Stimulated activated memory B cell treated with anti-CD40 and anti-IgM and Interleukin-4, amounts not matched to agents 10 μg/mL and 1 μg/mL and 100 μg/mL, for 72 hours (primary cell): ENCODE data around the gene CAPN10.
A peak's percentile ranks its signal among the peaks of the same experiment; 100 is the strongest.

Experiments
- ATAC-seq: fragments of 150-1000 bp; cut with Tn5 transposase; 2 replicates; pipeline ENCODE4 v1.10.0; 2021
- H3K27ac Mint-ChIP-seq: one replicate; pipeline ENCODE4 v1.8.0; 2022; ENCODE audit warnings: mild to moderate bottlenecking, mixed read lengths
- H3K27me3 Mint-ChIP-seq: one replicate; pipeline ENCODE4 v1.8.0; 2022; ENCODE audit warnings: mixed read lengths
- H3K36me3 Mint-ChIP-seq: one replicate; pipeline ENCODE4 v1.8.0; 2022; ENCODE audit warnings: mixed read lengths
- H3K4me1 Mint-ChIP-seq: one replicate; pipeline ENCODE4 v1.8.0; 2022; ENCODE audit warnings: mixed read lengths
- H3K4me3 Mint-ChIP-seq: one replicate; pipeline ENCODE4 v1.8.0; 2022; ENCODE audit warnings: mild to moderate bottlenecking, moderate library complexity, mixed read lengths
- H3K9me3 Mint-ChIP-seq: one replicate; pipeline ENCODE4 v1.8.0; 2022; ENCODE audit warnings: mixed read lengths

Gene CAPN10

DNA sequence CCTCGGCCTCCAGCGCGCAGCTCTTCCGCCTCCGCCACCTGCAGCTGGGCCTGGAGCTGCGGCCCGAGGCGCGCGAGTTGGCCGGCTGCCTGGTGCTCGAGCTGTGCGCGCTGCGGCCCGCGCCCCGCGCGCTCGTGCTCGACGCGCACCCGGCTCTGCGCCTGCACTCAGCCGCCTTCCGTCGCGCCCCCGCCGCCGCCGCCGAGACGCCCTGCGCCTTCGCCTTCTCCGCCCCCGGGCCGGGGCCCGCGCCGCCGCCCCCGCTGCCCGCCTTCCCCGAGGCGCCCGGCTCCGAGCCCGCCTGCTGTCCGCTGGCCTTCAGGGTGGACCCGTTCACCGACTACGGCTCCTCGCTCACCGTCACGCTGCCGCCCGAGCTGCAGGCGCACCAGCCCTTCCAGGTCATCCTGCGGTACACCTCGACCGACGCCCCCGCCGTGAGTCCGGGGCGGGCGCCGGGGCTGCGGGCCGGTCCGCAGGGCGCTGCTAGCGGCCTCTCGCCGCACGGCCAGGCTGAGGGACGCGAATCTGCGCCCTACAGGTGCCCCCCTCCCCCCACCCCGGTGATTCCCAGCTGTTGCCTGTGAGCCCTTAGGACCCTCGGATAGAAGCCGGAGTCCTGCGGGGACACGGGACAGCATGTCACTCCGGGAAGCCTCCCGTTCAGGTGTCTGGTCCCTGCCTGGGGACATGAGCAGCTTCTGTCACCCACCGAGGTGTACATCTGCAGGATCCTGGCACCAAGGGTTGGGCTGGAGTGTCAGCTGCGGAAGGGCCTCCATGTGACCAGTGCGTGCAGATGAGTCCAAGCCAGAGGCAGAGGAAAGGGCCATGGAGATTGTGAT lies 17.6 kb upstream of the CAPN10 start:
- peaks cover 68% of the 10 kb centered on the region for H3K4me1 Mint-ChIP-seq
- H3K27me3 Mint-ChIP-seq = no peaks in the 10 kb centered on the region

DNA sequence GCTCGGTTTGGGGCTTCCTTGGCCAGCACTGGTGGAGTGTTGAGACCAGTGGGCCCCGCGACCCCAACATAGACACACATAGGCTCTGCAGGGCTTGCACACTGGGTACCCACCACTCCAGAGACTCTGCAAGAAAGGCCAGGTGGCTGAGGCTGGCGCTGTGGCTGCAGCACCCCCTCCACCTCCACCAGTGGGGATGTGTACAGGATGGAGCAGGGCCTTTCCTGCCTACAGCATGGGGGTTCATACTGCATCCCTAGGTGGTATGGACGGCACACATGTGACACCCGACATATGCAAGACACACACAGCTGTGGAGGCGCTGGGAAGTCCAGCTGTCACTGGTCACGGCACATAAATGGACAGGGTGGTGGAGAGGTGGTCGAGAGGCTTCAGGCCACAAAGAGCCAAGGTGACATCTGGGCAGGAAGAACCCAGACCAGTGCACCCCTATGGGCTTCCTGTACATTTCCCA lies 17.0 kb upstream of the CAPN10 start:
- no peak for ATAC-seq

More for the DNA sequence above, 17.6 kb upstream of the CAPN10 start:
- H3K4me3 Mint-ChIP-seq = peak overlapping the region; percentile 88
- H3K36me3 Mint-ChIP-seq = peaks cover 19% of the 10 kb centered on the region
- peak; percentile 25 for ATAC-seq
- H3K9me3 Mint-ChIP-seq = no peaks in the 10 kb centered on the region
- H3K27ac Mint-ChIP-seq = peak overlapping the region; percentile 79

GRCh38 chr2:240569998-240570530 lies 16.5 kb upstream of the CAPN10 start:
- no peak for ATAC-seq
- peaks cover 57% of the 10 kb centered on the region for H3K4me1 Mint-ChIP-seq
- H3K27ac Mint-ChIP-seq = no peak overlapping the region
- H3K9me3 Mint-ChIP-seq = no peaks in the 10 kb centered on the region
- no peaks in the 10 kb centered on the region for H3K27me3 Mint-ChIP-seq
- peaks cover 14% of the 10 kb centered on the region for H3K36me3 Mint-ChIP-seq
- H3K4me3 Mint-ChIP-seq = peak overlapping the region; percentile 8

More for the DNA sequence above, 17.0 kb upstream of the CAPN10 start:
- Mint-ChIP-seq H3K4me3 (peak overlapping the region; percentile 88), H3K4me1 (peaks cover 62% of the 10 kb centered on the region), H3K27ac (peak overlapping the region; percentile 79), H3K9me3 (no peaks in the 10 kb centered on the region), H3K36me3 (peaks cover 14% of the 10 kb centered on the region), H3K27me3 (no peaks in the 10 kb centered on the region)

- peaks cover 20% of the 10 kb centered on the region for H3K36me3 Mint-ChIP-seq
- H3K9me3 Mint-ChIP-seq = no peaks in the 10 kb centered on the region
- H3K4me1 Mint-ChIP-seq = peaks cover 50% of the 10 kb centered on the region
- no peaks in the 10 kb centered on the region for H3K27me3 Mint-ChIP-seq
- no peak for ATAC-seq
- no peak overlapping the region for H3K27ac Mint-ChIP-seq
- H3K4me3 Mint-ChIP-seq = peak overlapping the region; percentile 12
Observed at GRCh38 chr2:240570531-240571313, 15.8 kb upstream of the CAPN10 start.

- no peaks in the 10 kb centered on the region for H3K9me3 Mint-ChIP-seq
- no peak overlapping the region for H3K27ac Mint-ChIP-seq
- peaks cover 43% of the 10 kb centered on the region for H3K4me1 Mint-ChIP-seq
- no peak overlapping the region for H3K4me3 Mint-ChIP-seq
- no peaks in the 10 kb centered on the region for H3K27me3 Mint-ChIP-seq
- peaks cover 20% of the 10 kb centered on the region for H3K36me3 Mint-ChIP-seq
- no peak for ATAC-seq
Observed at GRCh38 chr2:240571314-240571973, 15.1 kb upstream of the CAPN10 start.

- peaks cover 34% of the 10 kb centered on the region for H3K4me1 Mint-ChIP-seq
- no peak overlapping the region for H3K27ac Mint-ChIP-seq
- no peaks in the 10 kb centered on the region for H3K9me3 Mint-ChIP-seq
- no peaks in the 10 kb centered on the region for H3K27me3 Mint-ChIP-seq
- no peak overlapping the region for H3K4me3 Mint-ChIP-seq
- peaks cover 26% of the 10 kb centered on the region for H3K36me3 Mint-ChIP-seq
- ATAC-seq = no peak
Observed at GRCh38 chr2:240572141-240573031, 14.1 kb upstream of the CAPN10 start.

GRCh38 chr2:240573071-240573515 lies 13.4 kb upstream of the CAPN10 start:
- no peaks in the 10 kb centered on the region for H3K9me3 Mint-ChIP-seq
- peaks cover 27% of the 10 kb centered on the region for H3K4me1 Mint-ChIP-seq
- H3K27me3 Mint-ChIP-seq = no peaks in the 10 kb centered on the region
- H3K4me3 Mint-ChIP-seq = no peak overlapping the region
- peaks cover 30% of the 10 kb centered on the region for H3K36me3 Mint-ChIP-seq
- ATAC-seq = no peak
- H3K27ac Mint-ChIP-seq = no peak overlapping the region

DNA sequence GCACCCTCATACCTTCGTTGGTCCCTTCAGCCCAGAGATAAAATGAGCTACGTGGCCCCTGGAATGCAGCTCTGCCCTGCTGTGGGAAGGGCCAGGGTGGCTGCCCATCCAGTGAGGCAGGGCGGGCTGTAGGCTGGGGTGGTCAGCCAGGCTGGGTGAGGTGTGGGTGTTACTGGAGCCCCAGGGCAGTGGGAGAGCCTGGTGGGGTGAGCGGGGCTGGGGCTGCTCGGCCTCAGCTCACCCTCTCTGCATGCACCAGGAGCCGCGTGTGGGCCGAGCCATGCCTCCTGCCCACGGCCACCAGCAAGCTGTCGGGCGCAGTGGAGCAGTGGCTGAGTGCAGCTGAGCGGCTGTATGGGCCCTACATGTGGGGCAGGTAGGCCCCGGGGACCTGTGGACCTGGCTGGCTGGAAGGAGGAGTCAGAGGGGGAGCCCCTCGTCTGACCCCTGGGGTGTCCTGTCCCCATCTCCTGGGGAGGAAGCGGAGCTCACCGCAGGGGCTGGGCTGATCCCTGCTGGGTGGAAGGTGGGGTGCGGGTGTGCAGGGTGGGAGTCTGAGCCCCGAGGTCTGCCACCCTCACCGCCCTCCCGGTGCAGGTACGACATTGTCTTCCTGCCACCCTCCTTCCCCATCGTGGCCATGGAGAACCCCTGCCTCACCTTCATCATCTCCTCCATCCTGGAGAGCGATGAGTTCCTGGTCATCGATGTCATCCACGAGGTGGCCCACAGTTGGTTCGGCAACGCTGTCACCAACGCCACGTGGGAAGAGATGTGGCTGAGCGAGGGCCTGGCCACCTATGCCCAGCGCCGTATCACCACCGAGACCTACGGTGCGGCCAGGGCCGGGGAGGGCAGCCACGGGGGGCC lies 12.8 kb upstream of the CAPN10 start:
- Mint-ChIP-seq H3K4me1 (peaks cover 31% of the 10 kb centered on the region), H3K36me3 (peaks cover 37% of the 10 kb centered on the region), H3K27ac (no peak overlapping the region), H3K27me3 (no peaks in the 10 kb centered on the region), H3K4me3 (no peak overlapping the region), H3K9me3 (no peaks in the 10 kb centered on the region)
- no peak for ATAC-seq

- H3K27ac Mint-ChIP-seq = no peak overlapping the region
- peaks cover 45% of the 10 kb centered on the region for H3K36me3 Mint-ChIP-seq
- H3K4me1 Mint-ChIP-seq = peaks cover 33% of the 10 kb centered on the region
- H3K27me3 Mint-ChIP-seq = no peaks in the 10 kb centered on the region
- H3K9me3 Mint-ChIP-seq = no peaks in the 10 kb centered on the region
- no peak for ATAC-seq
- no peak overlapping the region for H3K4me3 Mint-ChIP-seq
Observed at GRCh38 chr2:240574386-240575100, 12.0 kb upstream of the CAPN10 start.

- H3K4me1 Mint-ChIP-seq = peaks cover 33% of the 10 kb centered on the region
- no peak overlapping the region for H3K4me3 Mint-ChIP-seq
- no peak for ATAC-seq
- peaks cover 52% of the 10 kb centered on the region for H3K36me3 Mint-ChIP-seq
- no peaks in the 10 kb centered on the region for H3K27me3 Mint-ChIP-seq
- no peak overlapping the region for H3K27ac Mint-ChIP-seq
- no peaks in the 10 kb centered on the region for H3K9me3 Mint-ChIP-seq
Observed at GRCh38 chr2:240575101-240575965, 11.2 kb upstream of the CAPN10 start.

- Mint-ChIP-seq H3K9me3 (no peaks in the 10 kb centered on the region), H3K4me1 (peaks cover 30% of the 10 kb centered on the region), H3K4me3 (no peak overlapping the region), H3K36me3 (peaks cover 53% of the 10 kb centered on the region), H3K27ac (no peak overlapping the region), H3K27me3 (no peaks in the 10 kb centered on the region)
- no peak for ATAC-seq
Observed at GRCh38 chr2:240576036-240576435, 10.5 kb upstream of the CAPN10 start.

DNA sequence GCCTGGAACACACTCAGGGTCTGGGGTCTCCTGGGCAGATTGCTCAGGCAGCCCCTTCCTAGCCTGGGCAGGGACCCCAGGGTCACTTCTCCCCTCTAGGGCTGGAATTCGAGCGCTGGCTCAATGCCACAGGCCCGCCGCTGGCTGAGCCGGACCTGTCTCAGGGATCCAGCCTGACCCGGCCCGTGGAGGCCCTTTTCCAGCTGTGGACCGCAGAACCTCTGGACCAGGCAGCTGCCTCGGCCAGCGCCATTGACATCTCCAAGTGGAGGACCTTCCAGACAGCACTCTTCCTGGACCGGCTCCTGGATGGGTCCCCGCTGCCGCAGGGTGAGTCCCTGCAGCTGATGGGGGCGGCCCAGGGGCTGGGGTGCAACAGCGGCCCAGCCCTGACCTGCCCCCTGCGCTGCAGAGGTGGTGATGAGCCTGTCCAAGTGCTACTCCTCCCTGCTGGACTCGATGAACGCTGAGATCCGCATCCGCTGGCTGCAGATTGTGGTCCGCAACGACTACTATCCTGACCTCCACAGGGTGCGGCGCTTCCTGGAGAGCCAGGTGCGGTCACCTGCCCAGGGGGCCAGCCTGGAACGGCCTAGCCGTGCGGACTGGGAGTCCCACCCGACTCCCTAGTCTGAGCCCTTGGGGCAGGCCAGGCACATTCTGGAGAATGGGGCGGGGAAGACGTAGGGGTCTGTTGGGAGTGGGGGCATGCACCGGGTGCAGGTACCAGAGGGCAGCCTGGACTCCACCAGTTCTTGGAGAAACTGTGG lies 9.9 kb upstream of the CAPN10 start:
- peaks cover 26% of the 10 kb centered on the region for H3K4me1 Mint-ChIP-seq
- H3K36me3 Mint-ChIP-seq = peaks cover 57% of the 10 kb centered on the region
- no peak for ATAC-seq
- no peaks in the 10 kb centered on the region for H3K9me3 Mint-ChIP-seq
- no peak overlapping the region for H3K4me3 Mint-ChIP-seq
- H3K27me3 Mint-ChIP-seq = no peaks in the 10 kb centered on the region
- no peak overlapping the region for H3K27ac Mint-ChIP-seq
